ELR (cell line): ENCODE data around the gene DOCK2.

Source experiments
- DNase-seq: peaks from one replicate; pipeline ENCODE4 v3.0.0-alpha.2; 2015; ENCODE audit warnings: low read depth

The DOCK2 gene

GRCh38 chr5:170097934-170098333, 460.9 kb downstream of the DOCK2 start:
- DNase-seq: no peak

GRCh38 chr5:170100066-170100943, 463.2 kb downstream of the DOCK2 start:
- DNase-seq: peak; percentile 77

- no peak for DNase-seq
Measured at GRCh38 chr5:170103447-170103846, 466.4 kb downstream of the DOCK2 start.

- no peak for DNase-seq
Measured at GRCh38 chr5:170104299-170104698, 467.2 kb downstream of the DOCK2 start.

GRCh38 chr5:170104710-170105109, 467.6 kb downstream of the DOCK2 start:
- DNase-seq: no peak

GRCh38 chr5:170105642-170106611, 468.9 kb downstream of the DOCK2 start, which contains the start of gene FOXI1:
TSS of gene FOXI1 (plus strand) at chr5:170105897. CDS start at chr5:170105958, 61 bp downstream.
- DNase-seq: no peak

- no peak for DNase-seq
Measured at GRCh38 chr5:170107674-170108073, 470.6 kb downstream of the DOCK2 start.

- DNase-seq: no peak
Measured at GRCh38 chr5:170108266-170108785, 471.3 kb downstream of the DOCK2 start.

- DNase-seq: no peak
Measured at GRCh38 chr5:170109059-170110031, 472.3 kb downstream of the DOCK2 start.

- no peak for DNase-seq
Measured at GRCh38 chr5:170110403-170111087, 473.5 kb downstream of the DOCK2 start.

- no peak for DNase-seq
Measured at GRCh38 chr5:170111088-170111785, 474.2 kb downstream of the DOCK2 start.

- DNase-seq: no peak
Measured at GRCh38 chr5:170112876-170113521, 475.9 kb downstream of the DOCK2 start.

- no peak for DNase-seq
Measured at GRCh38 chr5:170113522-170113900, 476.4 kb downstream of the DOCK2 start.

GRCh38 chr5:170114271-170114670, 477.2 kb downstream of the DOCK2 start:
- DNase-seq: no peak

GRCh38 chr5:170115925-170116324, 478.9 kb downstream of the DOCK2 start:
- no peak for DNase-seq

GRCh38 chr5:170117736-170118135, 480.7 kb downstream of the DOCK2 start:
- no peak for DNase-seq

GRCh38 chr5:170120576-170120975, 483.5 kb downstream of the DOCK2 start:
- DNase-seq: peak; percentile 10

- peak; percentile 21 for DNase-seq
Measured at GRCh38 chr5:170121321-170121720, 484.2 kb downstream of the DOCK2 start.

GRCh38 chr5:170126061-170126460, 489.0 kb downstream of the DOCK2 start:
- no peak for DNase-seq
